ENCODE data around the gene CTNNA3. TPM values are rescaled to one million over a fixed set of nuclear protein-coding genes. Genes with fewer than 3 reads are reported as not detected.

The CTNNA3 gene
- polyA plus RNA-seq, 1 experiment, result 0.26 TPM

DNA sequence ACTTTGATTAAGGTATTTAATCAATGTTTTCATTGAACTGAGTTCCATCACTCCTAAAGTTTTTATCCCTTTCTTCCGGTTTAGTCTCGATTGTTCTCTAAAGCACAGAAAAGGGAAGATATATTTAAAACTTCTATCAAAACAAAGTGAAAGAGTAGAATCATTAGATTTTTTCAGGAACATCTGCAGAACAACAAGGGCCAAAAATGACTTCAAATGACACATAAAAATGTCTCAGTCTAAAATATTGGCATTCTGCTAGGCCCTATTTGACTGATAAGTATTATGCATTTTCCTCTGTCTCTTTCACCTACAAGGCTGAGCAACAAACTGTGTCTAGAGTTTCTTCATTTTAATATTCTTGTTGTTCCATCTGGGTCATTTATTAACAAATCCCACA lies 1669.7 kb downstream of the CTNNA3 start:
- no peak for DNase-seq (ENCODE audit: low read depth, low spot score)
- Histone ChIP-seq H3K9me3 (ENCODE audit: control insufficient read depth, insufficient read depth, low read length) (no peaks in the 10 kb centered on the region; the same call in 1 of the 2 replicates), H3K27ac (ENCODE audit: low read depth, low read length) (no peak overlapping the region), H3K4me3 (ENCODE audit: low read depth, low read length) (no peak overlapping the region), H3K27me3 (ENCODE audit: control insufficient read depth, insufficient read depth, low read length) (no peaks in the 10 kb centered on the region)
- TF ChIP-seq, protein P1, sequence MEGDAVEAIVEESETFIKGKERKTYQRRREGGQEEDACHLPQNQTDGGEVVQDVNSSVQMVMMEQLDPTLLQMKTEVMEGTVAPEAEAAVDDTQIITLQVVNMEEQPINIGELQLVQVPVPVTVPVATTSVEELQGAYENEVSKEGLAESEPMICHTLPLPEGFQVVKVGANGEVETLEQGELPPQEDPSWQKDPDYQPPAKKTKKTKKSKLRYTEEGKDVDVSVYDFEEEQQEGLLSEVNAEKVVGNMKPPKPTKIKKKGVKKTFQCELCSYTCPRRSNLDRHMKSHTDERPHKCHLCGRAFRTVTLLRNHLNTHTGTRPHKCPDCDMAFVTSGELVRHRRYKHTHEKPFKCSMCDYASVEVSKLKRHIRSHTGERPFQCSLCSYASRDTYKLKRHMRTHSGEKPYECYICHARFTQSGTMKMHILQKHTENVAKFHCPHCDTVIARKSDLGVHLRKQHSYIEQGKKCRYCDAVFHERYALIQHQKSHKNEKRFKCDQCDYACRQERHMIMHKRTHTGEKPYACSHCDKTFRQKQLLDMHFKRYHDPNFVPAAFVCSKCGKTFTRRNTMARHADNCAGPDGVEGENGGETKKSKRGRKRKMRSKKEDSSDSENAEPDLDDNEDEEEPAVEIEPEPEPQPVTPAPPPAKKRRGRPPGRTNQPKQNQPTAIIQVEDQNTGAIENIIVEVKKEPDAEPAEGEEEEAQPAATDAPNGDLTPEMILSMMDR (IDR thresholded peaks at IDR 0.05; ENCODE audit: low read depth, low read length), result no peak
- CTCF ChIA-PET, result no interaction called here
- POLR2A ChIA-PET, result no interaction called here

DNA sequence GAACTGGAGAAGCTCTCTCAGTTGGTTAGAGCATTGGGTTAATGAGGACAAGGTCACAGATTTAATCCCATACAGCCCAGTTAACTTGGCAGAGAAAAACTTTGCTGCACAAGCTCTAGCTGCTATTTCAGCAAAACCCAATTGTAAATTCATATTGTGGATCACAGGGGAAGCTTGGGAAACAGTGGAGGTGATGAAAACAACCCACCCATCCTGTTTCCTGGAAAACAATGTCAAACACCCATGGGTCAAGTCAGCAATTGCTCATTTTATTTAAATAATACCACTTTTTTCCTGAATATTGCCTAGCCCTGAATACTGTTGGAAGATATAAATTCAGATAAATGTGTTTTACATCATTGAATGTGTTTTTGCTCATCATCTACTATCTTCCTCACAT lies 1670.8 kb downstream of the CTNNA3 start:
- H3K27ac ChIP-seq (ENCODE audit: low read depth, low read length), result no peak overlapping the region
- no peak for DNase-seq (ENCODE audit: low read depth, low spot score)
- TF ChIP-seq, protein P1 (IDR thresholded peaks at IDR 0.05; ENCODE audit: low read depth, low read length), result no peak
- H3K27me3 ChIP-seq (ENCODE audit: control insufficient read depth, insufficient read depth, low read length), result no peaks in the 10 kb centered on the region
- CTCF ChIA-PET, result no interaction called here
- POLR2A ChIA-PET, result no interaction called here
- no peaks in the 10 kb centered on the region; the same call in 1 of the 2 replicates for H3K9me3 ChIP-seq (ENCODE audit: control insufficient read depth, insufficient read depth, low read length)
- no peak overlapping the region for H3K4me3 ChIP-seq (ENCODE audit: low read depth, low read length)

DNA sequence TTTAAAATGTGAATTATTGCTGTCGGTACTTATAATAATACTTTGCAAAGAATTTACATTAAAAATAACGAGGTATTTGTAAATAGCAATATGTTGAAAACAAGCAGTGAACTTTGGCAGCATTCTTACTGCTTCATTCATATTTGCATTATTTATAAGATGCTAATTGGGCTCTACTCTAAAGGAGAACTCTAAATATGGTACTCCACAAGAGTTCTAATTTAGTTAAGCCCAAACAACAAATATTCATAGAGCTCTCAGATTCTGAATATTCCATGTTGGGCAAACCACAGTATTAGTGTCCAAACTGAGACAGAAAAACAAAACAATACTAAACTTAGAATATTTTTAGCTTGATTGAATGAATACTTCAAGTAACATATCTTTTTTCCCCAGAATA lies 1674.6 kb downstream of the CTNNA3 start:
- ChIA-PET POLR2A (no interaction called here), CTCF (no interaction called here)
- DNase-seq (ENCODE audit: low read depth, low spot score), result no peak
- Histone ChIP-seq H3K4me3 (ENCODE audit: low read depth, low read length) (no peak overlapping the region), H3K9me3 (ENCODE audit: control insufficient read depth, insufficient read depth, low read length) (no peaks in the 10 kb centered on the region; the same call in 1 of the 2 replicates), H3K27ac (ENCODE audit: low read depth, low read length) (no peak overlapping the region), H3K27me3 (ENCODE audit: control insufficient read depth, insufficient read depth, low read length) (no peaks in the 10 kb centered on the region)
- TF ChIP-seq, protein P1 (IDR thresholded peaks at IDR 0.05; ENCODE audit: low read depth, low read length), result no peak

DNA sequence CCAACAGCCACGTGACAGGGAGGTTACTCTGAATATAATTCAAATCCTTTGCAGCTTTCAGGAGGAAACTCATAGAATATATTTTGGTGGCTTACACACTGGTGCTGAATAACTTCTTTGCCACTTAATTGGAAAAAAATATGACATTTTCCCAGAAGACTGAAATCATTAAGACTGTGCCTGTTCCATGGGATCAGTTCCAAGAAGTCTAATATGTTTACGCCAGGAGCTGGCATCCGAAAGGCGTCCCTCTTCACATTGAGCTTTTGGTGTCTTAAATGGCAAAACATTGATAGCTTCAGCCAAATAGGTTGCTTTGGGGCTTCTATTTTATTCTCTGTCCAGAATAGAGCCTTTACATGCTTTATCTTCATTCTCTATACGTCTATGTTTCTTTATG lies 1687.8 kb downstream of the CTNNA3 start:
- peaks cover 2% of the 10 kb centered on the region; the same call in 1 of the 2 replicates for H3K9me3 ChIP-seq (ENCODE audit: control insufficient read depth, insufficient read depth, low read length)
- POLR2A ChIA-PET, result no interaction called here
- TF ChIP-seq, protein P1 (IDR thresholded peaks at IDR 0.05; ENCODE audit: low read depth, low read length), result no peak
- no peak overlapping the region for H3K27ac ChIP-seq (ENCODE audit: low read depth, low read length)
- DNase-seq (ENCODE audit: low read depth, low spot score), result no peak
- CTCF ChIA-PET, result no interaction called here
- H3K4me3 ChIP-seq (ENCODE audit: low read depth, low read length), result no peak overlapping the region
- H3K27me3 ChIP-seq (ENCODE audit: control insufficient read depth, insufficient read depth, low read length), result no peaks in the 10 kb centered on the region

DNA sequence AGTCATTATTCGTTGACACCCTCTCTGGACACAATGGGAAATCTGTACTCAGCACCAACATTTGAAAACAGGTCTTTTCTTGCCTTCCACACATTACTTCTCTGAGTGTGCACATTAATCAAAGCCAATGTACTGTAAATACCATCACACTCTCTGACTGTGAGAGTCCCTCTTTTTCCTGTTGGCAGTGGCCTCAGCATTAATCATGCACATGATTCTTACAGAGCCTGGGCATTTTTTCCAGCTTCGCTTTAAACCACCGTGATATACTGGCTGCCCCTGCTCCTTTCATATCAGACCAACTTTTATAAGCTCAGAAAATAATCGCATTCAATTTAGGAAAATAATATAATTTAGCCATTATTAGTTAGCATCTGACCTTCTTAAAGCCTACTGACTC lies 1689.6 kb downstream of the CTNNA3 start:
- Histone ChIP-seq H3K9me3 (ENCODE audit: control insufficient read depth, insufficient read depth, low read length) (peaks cover 2% of the 10 kb centered on the region; the same call in 1 of the 2 replicates), H3K27me3 (ENCODE audit: control insufficient read depth, insufficient read depth, low read length) (no peaks in the 10 kb centered on the region), H3K27ac (ENCODE audit: low read depth, low read length) (no peak overlapping the region), H3K4me3 (ENCODE audit: low read depth, low read length) (no peak overlapping the region)
- TF ChIP-seq, protein P1 (IDR thresholded peaks at IDR 0.05; ENCODE audit: low read depth, low read length), result no peak
- DNase-seq (ENCODE audit: low read depth, low spot score), result no peak
- POLR2A ChIA-PET, result no interaction called here
- CTCF ChIA-PET, result no interaction called here
